HG03064 (cell line): ENCODE measurements around the gene NACA.

Experiments used
- ATAC-seq: cut with Tn5 transposase; IDR thresholded peaks from one replicate; pipeline ENCODE4 v1.9.1; 2021; ENCODE audit warnings: low read depth; ENCODE audit not compliant: unreplicated experiment

Gene NACA

DNA sequence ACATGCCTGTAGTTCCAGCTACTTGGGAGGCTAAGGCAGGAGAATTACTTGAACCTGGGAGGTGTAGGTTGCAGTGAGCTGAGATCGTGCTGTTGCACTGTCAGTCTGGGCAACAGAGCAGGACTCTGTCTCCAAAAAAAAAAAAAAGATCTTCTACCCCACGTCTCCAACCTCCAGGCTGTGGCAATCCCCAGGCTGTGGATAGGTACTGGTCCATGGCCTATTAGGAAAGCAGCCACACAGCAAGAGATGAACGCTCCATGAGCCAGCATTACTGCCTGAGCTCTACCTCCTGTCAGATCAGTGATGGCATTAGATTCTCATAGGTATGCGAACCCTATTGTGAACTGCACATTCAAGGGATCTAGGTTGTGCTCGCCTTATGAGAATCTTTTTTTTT, 30.9 kb downstream of the NACA start:
- no peak for ATAC-seq

DNA sequence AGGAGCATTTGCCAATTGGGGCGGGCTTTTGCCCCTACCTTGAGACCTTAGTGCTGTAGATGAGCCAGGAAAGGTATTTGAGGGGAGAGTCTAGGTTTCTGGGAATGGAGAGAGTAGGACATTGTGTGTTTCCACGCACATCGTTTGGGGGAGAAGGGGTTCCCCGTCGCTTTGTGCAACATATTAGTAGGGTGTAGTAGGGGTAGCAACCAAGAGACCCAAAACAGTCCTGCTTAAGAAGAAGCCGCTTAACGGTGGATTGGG, 36.3 kb downstream of the NACA start:
- no peak for ATAC-seq

DNA sequence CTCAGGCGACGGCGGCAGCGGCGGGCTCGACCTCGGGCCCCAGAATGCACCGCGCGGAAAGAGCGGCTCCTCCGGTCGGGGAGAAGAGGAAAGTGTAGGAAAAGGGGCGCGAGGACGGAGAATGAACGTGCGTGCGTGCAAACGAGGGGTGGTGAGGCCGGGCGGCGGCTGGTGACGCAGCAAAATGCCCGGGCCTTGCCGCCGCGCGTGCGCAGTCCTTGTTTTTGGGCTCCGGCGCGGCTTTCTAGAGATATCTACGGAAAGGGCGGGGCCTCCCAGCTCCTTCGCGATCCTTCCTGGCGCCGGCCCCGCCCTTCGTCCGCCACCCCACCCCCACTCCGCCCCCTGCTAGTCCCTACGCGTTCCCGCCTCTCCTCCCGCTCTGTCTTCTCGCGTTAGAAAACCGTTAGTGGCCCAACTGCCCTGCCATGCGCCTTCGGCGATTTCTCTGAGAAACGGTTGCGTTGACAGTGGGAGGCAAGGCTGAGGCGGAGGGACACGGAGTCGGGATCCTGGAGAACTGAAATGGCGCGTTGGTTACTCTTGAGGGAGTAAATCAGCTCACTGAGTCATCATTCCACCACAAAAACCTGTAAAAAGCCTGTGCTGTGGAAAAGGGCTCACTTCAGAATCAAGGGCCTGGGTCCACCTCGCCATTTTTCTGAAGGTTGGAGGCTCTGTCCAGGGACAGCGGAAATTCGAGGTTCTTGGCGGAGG, 36.8 kb downstream of the NACA start, which contains the start of gene PTGES3:
PTGES3 (minus strand) TSS at position 156 of the 717 bp plus-strand sequence. CDS start 285 bp downstream, outside the sequence.
- peak; percentile 51 for ATAC-seq

DNA sequence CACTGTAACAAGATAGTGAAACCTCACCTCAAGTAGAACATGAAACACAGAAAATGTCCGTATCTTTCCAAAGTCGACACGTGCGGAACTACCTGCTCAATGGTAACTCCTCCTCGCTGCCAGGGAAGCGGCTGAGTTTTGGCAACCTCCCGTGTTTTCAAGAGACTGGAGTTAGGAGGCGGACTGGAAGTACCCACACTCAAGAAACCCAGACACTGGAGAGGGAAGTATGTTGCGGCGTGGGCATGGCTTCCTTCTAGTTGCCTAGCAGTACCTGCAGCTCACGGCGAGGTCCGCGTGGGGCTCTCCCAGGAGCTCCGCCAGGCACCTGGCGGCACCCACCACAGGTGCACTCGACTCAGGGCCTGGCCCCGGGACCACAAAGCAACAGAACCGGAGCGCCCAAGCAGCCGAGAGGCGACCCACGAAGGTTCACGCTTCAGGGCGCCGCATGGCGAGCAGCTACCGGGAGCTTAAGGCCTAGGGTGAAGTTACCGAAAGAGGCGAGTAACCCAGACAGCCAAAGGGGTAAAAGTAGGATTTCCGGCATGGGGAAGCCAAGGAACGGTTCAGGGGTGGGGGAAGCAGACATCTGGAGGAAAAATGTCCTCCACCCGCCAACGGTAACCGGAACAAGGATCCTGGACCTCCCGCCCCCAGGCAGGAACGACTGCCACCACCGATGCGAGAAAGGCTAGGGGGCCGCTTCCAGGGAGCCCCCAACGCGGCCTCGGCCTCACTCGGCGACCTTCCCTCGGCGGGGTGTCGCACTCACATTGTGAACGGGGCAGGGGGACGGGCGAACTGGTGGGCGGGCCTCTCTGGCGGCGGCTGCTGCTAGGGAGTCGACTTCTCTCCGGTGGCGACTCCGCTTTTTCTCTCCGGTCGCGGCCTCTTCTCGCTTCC, 37.6 kb downstream of the NACA start:
- ATAC-seq, result peak; percentile 7

DNA sequence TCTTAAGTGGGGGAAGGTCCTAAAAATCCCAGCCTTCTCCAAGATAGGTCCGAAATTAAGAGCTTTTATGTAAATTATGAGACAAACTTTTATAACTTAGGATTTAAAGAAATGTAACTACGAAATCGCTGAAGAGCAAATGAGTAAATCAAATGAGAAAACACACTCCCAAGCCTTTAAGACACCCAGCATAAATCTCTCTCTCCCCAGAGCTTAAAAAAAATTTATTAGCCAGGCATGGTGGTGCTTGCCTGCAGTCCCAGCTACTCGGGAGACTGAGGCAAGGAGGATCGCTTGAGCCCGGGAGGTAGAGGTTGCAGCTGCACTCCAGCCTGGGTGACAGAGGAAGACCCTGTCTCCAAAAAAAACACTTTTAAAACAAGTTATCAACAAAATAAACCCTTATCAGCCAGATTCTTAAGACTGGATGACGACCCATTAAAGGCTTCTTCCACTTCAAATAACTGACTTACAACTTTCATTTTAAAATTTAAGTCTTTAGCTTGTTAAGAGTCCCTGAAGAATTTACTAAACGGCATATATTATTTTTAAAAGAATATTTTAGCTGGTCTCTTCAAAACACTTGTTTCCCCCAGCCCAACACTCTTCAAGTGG, 40.2 kb downstream of the NACA start:
- ATAC-seq, result no peak

DNA sequence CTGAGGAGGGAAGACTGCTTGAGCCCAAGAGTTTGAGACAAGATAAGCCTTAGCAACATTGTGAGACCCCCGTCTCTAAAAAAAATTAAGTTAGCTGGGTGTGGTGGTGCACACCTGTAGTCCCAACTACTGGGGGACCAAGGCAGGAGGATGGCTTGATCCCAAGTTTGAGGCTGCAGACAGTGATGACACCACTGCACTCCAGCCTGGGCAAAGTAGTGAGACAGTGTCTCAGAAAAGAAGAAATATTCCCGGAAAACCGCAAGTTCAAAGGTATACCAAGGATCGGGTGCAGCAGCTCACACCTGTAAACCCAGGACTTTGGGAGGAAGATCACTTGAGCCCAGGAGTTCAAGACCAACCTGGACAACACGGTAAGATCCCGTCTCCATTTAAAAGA, 42.8 kb downstream of the NACA start:
- ATAC-seq, result no peak

DNA sequence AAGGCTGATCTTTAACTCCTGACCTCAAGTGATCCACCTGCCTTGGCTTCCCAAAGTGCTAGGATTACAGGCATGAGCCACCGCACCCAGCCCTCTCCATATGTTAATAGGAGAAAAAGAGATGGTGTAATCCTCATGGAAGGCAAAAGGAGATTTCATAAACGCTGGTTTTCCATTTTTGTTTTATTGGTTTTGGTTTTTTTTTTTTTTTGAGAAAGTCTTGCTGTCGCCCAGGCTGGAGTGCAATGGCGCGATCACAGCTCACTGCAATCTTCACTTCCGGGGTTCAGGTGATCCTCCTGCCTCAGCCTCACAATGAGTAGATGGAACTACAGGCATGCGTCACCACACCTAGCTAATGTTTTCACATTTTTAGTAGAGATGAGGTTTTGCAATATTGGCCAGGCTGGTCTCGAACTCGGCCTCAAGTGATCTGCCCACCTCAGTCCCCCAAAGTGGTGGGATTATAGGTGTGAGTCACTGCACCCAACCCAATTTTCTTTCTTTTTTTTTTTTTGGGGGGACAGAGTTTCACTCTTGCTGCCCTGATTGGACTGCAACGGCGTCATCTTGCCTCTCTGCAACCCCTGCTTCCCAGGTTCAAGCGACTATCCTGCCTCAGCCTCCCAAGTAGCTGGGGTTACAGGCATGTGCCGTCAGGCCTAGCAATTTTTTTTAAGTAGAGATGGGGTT, 45.1 kb downstream of the NACA start:
- ATAC-seq, result no peak

DNA sequence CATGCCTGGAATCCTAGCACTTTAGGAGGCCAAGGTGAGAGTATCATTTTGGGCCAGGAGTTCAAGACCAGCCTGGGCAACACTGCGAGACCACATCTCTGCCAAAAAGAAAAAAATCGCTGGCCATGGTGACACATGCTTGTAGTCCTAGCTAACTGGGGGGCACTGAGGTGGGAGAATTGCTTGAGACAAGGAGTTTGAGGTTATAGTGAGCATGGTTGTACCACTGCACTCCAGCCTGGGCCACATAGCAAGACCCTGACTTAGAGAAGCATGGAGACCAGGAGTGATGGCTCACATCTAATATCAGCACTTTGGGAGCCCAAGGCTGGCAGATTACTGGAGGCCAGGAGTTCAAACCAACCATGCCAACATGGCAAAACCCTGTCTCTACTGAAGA, 46.2 kb downstream of the NACA start:
- ATAC-seq, result no peak

DNA sequence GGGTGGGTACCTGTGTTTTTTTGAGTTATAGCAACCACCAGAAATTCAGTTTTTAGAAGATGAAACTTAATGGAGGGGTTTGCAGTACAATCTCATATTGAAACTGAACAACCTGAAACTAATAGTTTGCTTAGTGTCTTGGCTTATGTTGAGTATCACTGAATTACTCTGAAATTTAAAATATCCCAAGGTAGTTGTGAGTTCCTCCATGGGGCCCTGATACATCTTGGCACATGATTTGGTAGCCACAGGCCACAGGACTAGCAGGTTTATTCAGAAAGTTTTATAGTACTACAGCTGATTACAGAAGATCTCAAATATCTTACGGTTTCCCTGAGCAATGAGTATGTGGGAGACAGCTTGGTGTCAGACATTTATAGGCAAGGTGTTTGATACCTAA, 47.4 kb downstream of the NACA start:
- ATAC-seq, result no peak

DNA sequence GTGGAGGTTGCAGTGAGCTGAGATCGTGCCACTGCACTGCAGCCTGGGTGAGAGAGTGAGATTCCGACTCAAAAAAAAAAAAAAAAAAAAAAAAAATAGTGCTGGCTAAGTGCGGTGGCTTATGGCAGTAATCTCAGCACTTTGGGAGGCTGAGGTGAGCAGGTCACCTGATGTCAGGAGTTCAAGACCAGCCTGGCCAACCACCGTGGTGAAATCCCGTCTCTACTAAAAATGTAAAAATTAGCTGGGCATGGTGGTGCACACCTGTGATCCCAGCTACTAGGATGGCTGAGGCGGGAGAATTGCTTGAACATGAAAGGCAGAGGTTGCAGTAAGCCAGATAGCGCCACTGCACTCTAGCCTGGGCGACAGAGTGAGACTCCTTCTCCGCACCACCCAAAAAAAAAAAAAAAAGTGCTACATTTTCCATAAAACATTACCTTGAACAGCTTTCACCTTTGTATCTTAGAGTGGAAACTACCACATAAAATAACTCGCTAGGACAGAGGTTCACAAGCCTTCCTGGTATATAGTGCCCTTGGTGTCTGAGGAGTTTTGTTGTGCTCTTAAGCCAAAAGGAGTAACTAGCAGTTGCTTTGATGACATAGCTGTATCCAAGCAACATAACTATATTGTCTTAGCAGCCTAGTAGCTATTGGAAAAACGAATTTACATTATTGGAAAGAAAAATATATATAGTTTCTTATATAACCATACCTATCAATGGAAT, 48.1 kb downstream of the NACA start:
- no peak for ATAC-seq

DNA sequence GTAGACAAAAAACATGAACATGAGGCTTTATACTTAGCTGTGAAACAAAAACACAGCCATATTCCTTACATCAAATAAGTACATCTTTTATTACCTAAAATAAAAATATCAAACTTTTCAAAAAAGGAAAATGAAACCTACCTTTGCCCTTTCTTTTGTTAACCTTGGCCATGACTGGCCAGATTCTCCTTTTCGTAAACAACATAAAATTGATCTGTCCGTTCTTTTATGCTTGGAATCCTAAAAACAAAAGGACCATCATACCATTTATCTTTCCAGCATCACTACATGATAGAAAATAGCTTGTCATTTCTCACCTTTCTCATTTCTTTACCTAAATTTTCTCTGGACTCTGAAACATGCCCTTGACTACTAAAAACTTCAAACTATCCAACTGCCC, 53.5 kb downstream of the NACA start:
- no peak for ATAC-seq

DNA sequence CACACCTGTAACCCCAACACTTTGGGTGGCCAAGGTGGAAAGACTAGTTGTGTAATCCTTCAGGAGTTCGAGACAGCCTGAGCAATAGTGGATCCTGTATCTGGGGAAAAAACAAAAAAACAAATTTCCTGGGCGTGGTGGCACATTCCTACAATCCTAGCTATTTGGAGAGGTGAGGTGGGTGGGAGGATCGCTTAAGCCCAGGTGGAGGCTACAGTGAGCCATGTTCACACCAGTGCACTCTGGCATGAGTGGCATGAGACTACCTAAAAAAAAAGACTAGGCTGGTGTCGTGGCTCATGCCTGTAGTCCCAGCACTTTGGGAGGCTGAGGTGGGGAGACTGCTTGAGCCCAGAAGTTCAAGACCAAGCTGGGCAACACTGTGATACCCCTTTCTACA, 54.3 kb downstream of the NACA start:
- ATAC-seq, result no peak

DNA sequence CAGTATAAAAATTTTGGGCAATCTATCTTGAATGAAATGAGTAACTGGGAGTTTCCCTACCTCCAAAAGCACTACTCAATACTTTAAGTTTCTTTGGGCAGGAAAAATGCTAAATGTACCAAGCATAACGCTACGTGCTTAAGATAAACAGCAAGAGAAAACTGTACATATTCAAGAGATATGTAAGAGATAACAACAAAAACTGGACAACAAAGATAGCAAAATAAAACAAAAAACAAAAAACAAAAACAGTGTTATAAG, 57.0 kb downstream of the NACA start:
- ATAC-seq, result no peak
